Testis (tissue), 3 donors: Measurements from ENCODE around the gene NMBR. TPM values are rescaled to one million over a fixed set of nuclear protein-coding genes. Genes with fewer than 3 reads are reported as not detected.

Experiments
- DNase-seq: peaks from one replicate; pipeline ENCODE4 v3.0.0-alpha.2; 2019
- H3K27ac ChIP-seq, 2 donors: fragments of 200-600 bp; sonication (generic); one replicate each; pipeline ENCODE4 v1.5.1; 2019
- H3K27me3 ChIP-seq: fragments of 200-600 bp; sonication (generic); one replicate; pipeline ENCODE4 v1.5.1; 2019
- H3K36me3 ChIP-seq: fragments of 200-600 bp; sonication (generic); one replicate; pipeline ENCODE4 v1.5.1; 2017; ENCODE audit warnings: low read depth; ENCODE audit errors: missing control alignments
- H3K4me1 ChIP-seq: fragments of 200-600 bp; sonication (generic); one replicate; pipeline ENCODE4 v1.5.1; 2019
- H3K4me3 ChIP-seq, 2 donors: fragments of 200-600 bp; sonication (generic); one replicate each; pipeline ENCODE4 v1.5.1; 2017 to 2019
- H3K9me3 ChIP-seq: fragments of 200-600 bp; sonication (generic); one replicate; pipeline ENCODE4 v1.5.1; 2017
- CTCF ChIP-seq, 3 experiments: fragments of 450-650 bp in 2 of 3; fragments of 200-600 bp in 1 of 3; sonication (generic) in 1 of 3; IDR thresholded peaks; one replicate each; pipeline ENCODE4 v1.5.1; 2016 to 2019; ENCODE audit warnings: antibody characterized with exemption in 3 of 3, mild to moderate bottlenecking in 2 of 3, moderate library complexity in 1 of 3
- POLR2A ChIP-seq: fragments of 450-650 bp; IDR thresholded peaks from one replicate; pipeline ENCODE4 v1.6.1; 2017; ENCODE audit warnings: antibody characterized with exemption, mild to moderate bottlenecking, moderate library complexity
- WGBS, 2 donors: methylation state at CpG; one replicate each; pipeline ENCODE4 v1.1.5; 2018; 5-methylcytosine and 5-hydroxymethylcytosine counted together
- intact Hi-C: fragments of 100-400 bp; cut with DNase I; formaldehyde crosslinking; loops from one replicate; pipeline ENCODE4 v1.15.1; 2023; ENCODE audit warnings: low total_unique reads
- polyA plus RNA-seq: library from polyadenylated mRNA; stranded (reverse); fragments of 350-450 nt; fragmentation: Illumina TruSeq; extraction: RNeasy Lipid Tissue Mini Kit (QIAGEN cat#74804); gene quantifications from one replicate; pipeline ENCODE4 v1.2.3, GENCODE V29; 2014; ENCODE audit warnings: low read depth, low replicate concordance; ENCODE audit not compliant: insufficient read depth
- total RNA-seq, 2 donors: library from RNA; depleted of rRNA; stranded (reverse); fragments of >200 nt; gene quantifications; one replicate each; pipeline ENCODE4 v1.2.3, GENCODE V29; 2016

NMBR gene
- total and polyA plus RNA-seq, 3 donors from 2014 or later, result 1.6 to 3.5 (median 2.2) TPM

GRCh38 chr6:142183351-142183750 is 36.4 kb upstream of the NMBR start:
- Histone ChIP-seq H3K4me3 (no peak overlapping the region), H3K27me3 (no peaks in the 10 kb centered on the region), H3K9me3 (no peaks in the 10 kb centered on the region), H3K27ac (no peak overlapping the region), H3K36me3 (no peaks in the 10 kb centered on the region), H3K4me1 (no peaks in the 10 kb centered on the region)
- WGBS, 2 donors, result 84 to 88% methylated on average over 1 of the region's 1 CpG
- no peak for TF ChIP-seq CTCF (IDR thresholded peaks at IDR 0.05)
- no peak for TF ChIP-seq POLR2A
- no peak for DNase-seq
- intact Hi-C loops, result no loop called here

- H3K36me3 ChIP-seq, result no peaks in the 10 kb centered on the region
- intact Hi-C loops, result no loop called here
- TF ChIP-seq POLR2A (no peak), CTCF (IDR thresholded peaks at IDR 0.05) (no peak)
- H3K27me3 ChIP-seq, result no peaks in the 10 kb centered on the region
- H3K27ac ChIP-seq, result no peak overlapping the region
- DNase-seq, result no peak
- H3K9me3 ChIP-seq, result no peaks in the 10 kb centered on the region
- H3K4me3 ChIP-seq, result no peak overlapping the region
- no peaks in the 10 kb centered on the region for H3K4me1 ChIP-seq
Observed at GRCh38 chr6:142182004-142182403, 35.1 kb upstream of the NMBR start.

- Histone ChIP-seq H3K27ac (no peak overlapping the region), H3K4me1 (no peaks in the 10 kb centered on the region), H3K4me3 (no peak overlapping the region), H3K9me3 (no peaks in the 10 kb centered on the region), H3K36me3 (no peaks in the 10 kb centered on the region), H3K27me3 (no peaks in the 10 kb centered on the region)
- intact Hi-C loops, result no loop called here
- TF ChIP-seq CTCF (IDR thresholded peaks at IDR 0.05) (no peak), POLR2A (no peak)
- DNase-seq, result no peak
Observed at GRCh38 chr6:142178129-142178528, 31.2 kb upstream of the NMBR start.

GRCh38 chr6:142174703-142175102 is 27.8 kb upstream of the NMBR start:
- H3K4me1 ChIP-seq, result no peaks in the 10 kb centered on the region
- DNase-seq, result no peak
- 91 to 92% methylated on average over 6 of the region's 6 CpGs for WGBS, 2 donors
- no peaks in the 10 kb centered on the region for H3K36me3 ChIP-seq
- intact Hi-C loops, result no loop called here
- H3K9me3 ChIP-seq, result no peaks in the 10 kb centered on the region
- no peak overlapping the region for H3K4me3 ChIP-seq
- TF ChIP-seq POLR2A, result no peak
- no peak for TF ChIP-seq CTCF (IDR thresholded peaks at IDR 0.05)
- H3K27ac ChIP-seq, result no peak overlapping the region
- no peaks in the 10 kb centered on the region for H3K27me3 ChIP-seq

- DNase-seq, result no peak
- intact Hi-C loops, result no loop called here
- WGBS, 2 donors, result 92 to 97% methylated on average over 3 of the region's 3 CpGs
- H3K9me3 ChIP-seq, result no peaks in the 10 kb centered on the region
- no peaks in the 10 kb centered on the region for H3K36me3 ChIP-seq
- TF ChIP-seq POLR2A, result no peak
- TF ChIP-seq CTCF (IDR thresholded peaks at IDR 0.05), result no peak
- no peaks in the 10 kb centered on the region for H3K4me1 ChIP-seq
- H3K27me3 ChIP-seq, result no peaks in the 10 kb centered on the region
- no peak overlapping the region for H3K4me3 ChIP-seq
- H3K27ac ChIP-seq, result no peak overlapping the region
Observed at GRCh38 chr6:142173980-142174379, 27.1 kb upstream of the NMBR start.
